Esophagus squamous epithelium (tissue), 5 donors: ENCODE measurements around the gene HOXA4. TPM values are rescaled to one million over a fixed set of nuclear protein-coding genes. Genes with fewer than 3 reads are reported as not detected.
A peak's percentile ranks its signal among the peaks of the same experiment; 100 is the strongest.

ENCODE experiments used
- DNase-seq: peaks from one replicate; lab custom pipeline; 2025; lab: John Stamatoyannopoulos, UW
- H3K27ac ChIP-seq, 4 donors: fragments of 200-600 bp; sonication (generic); one replicate each; pipeline ENCODE4 v1.5.1; 2016 to 2019; ENCODE audit warnings: mild to moderate bottlenecking in 1 of 4
- H3K27me3 ChIP-seq, 4 donors: fragments of 200-600 bp; sonication (generic); 1 replicate in 3 of 4; 2 replicates in 1 of 4; pipeline versions ENCODE4 v1.5.1 to v1.6.0; 2017 to 2021; ENCODE audit warnings: antibody characterized with exemption in 1 of 4
- H3K36me3 ChIP-seq, 3 donors: fragments of 200-600 bp; sonication (generic); one replicate each; pipeline ENCODE4 v1.5.1; 2016 to 2019
- H3K4me1 ChIP-seq, 3 donors: fragments of 200-600 bp; sonication (generic); one replicate each; pipeline ENCODE4 v1.5.1; 2017 to 2019
- H3K4me3 ChIP-seq, 4 donors: fragments of 200-600 bp; sonication (generic); 1 replicate in 3 of 4; 2 replicates in 1 of 4; pipeline ENCODE4 v1.5.1; 2016 to 2019; ENCODE audit warnings: mild to moderate bottlenecking in 2 of 4, moderate library complexity in 1 of 4
- H3K9me3 ChIP-seq, 3 donors: fragments of 200-600 bp; sonication (generic); one replicate each; pipeline ENCODE4 v1.5.1; 2016 to 2019
- CTCF ChIP-seq, 6 experiments: fragments of 450-650 bp in 4 of 6; fragments of 200-600 bp in 2 of 6; sonication (generic) in 2 of 6; IDR thresholded peaks; one replicate each; pipeline ENCODE4 v1.5.1; 2016 to 2019; ENCODE audit warnings: antibody characterized with exemption in 6 of 6, mild to moderate bottlenecking in 4 of 6, moderate library complexity in 4 of 6
- POLR2A ChIP-seq, 4 donors: fragments of 450-650 bp; IDR thresholded peaks; one replicate each; pipeline ENCODE4 v1.6.1; 2017; ENCODE audit warnings: antibody characterized with exemption in 4 of 4, mild to moderate bottlenecking in 4 of 4, moderate library complexity in 3 of 4
- WGBS, 2 donors: methylation state at CpG; one replicate each; pipeline ENCODE4 v1.1.5; 2018; 5-methylcytosine and 5-hydroxymethylcytosine counted together
- intact Hi-C: fragments of 100-400 bp; cut with DNase I; formaldehyde crosslinking; loops from one replicate; pipeline ENCODE4 v1.15.0; 2022
- total RNA-seq, 4 donors: library from RNA; depleted of rRNA; stranded (reverse); fragments of >200 nt; gene quantifications; one replicate each; pipeline ENCODE4 v1.1.0, GENCODE V29; 2016
- donor health status: DM: yes; HTN: yes; CAD: no.

Gene HOXA4
- total RNA-seq, 4 donors from 2014 or later = 2.9 to 6.7 (median 4.1) TPM

DNA sequence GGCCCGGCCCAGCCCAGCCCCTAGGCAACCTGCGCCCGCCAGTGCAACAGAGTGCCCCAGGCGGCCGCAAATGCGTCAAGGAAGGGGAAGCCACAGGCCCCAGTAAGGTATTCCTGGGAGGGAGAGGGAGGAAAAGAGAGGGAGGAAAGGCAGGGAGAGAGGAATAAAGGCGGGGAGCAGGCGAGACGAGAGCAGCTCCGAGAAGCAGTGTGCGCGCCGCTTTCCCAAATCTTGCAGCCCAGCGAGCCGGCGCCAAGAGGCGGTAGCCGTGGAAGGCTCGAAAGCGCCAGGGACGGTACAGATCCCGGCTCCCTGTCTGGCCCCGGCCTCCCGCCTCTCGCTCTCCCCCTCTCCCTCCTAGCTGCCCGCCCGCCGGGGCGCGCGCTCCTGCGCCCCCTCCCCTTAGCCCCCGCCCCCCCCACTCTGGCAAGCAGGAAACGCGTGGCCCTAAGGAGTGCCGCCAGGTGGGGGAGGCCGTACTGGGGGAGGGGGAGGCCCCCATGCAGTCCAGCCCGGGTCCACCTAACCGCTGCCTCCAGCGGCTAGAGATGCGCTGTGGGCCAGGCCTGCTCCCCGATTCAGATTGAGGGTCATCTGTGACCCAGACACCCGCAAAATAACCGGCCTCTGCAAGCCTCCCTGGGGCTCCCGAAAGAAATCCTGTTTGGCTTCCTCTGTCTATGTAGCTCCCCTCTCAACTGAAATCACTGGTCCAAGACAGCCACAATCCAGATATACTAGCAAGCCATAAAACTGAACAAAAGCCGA, 39.3 kb upstream of the HOXA4 start:
- Histone ChIP-seq H3K4me1 (peaks cover 30 to 81% (median 50%) of the 10 kb centered on the region in 3 donors), H3K27ac (no peak overlapping the region), H3K36me3 (no peaks in the 10 kb centered on the region), H3K9me3 (no peaks in the 10 kb centered on the region), H3K27me3 (peaks cover 68 to 100% (median 85%) of the 10 kb centered on the region in 4 donors), H3K4me3 (peak overlapping the region in 3 of 4 donors; percentile 5 to 49 (median 23))
- TF ChIP-seq CTCF (IDR thresholded peaks at IDR 0.05) (no peak), POLR2A (IDR thresholded peaks at IDR 0.05) (no peak)
- 5 to 6% methylated on average over 27 to 28 of the region's 46 CpGs for WGBS, 2 donors
- intact Hi-C loops = loop anchor here (5.0 to 10.0 kb wide), 2 partner anchors 793 to 1315 kb away; no protein-coding TSS in a partner anchor
- DNase-seq = no peak

GRCh38 chr7:27168265-27168947, 37.8 kb upstream of the HOXA4 start:
- Histone ChIP-seq H3K4me3 (no peak overlapping the region), H3K36me3 (no peaks in the 10 kb centered on the region), H3K4me1 (peaks cover 28 to 77% (median 42%) of the 10 kb centered on the region in 3 donors), H3K9me3 (no peaks in the 10 kb centered on the region), H3K27me3 (peaks cover 64 to 100% (median 85%) of the 10 kb centered on the region in 4 donors), H3K27ac (no peak overlapping the region)
- intact Hi-C loops = loop anchor here (5.0 to 10.0 kb wide), 2 partner anchors 791 to 1314 kb away; no protein-coding TSS in a partner anchor
- DNase-seq = no peak
- TF ChIP-seq CTCF (IDR thresholded peaks at IDR 0.05) (no peak), POLR2A (IDR thresholded peaks at IDR 0.05) (no peak)
- WGBS, 2 donors = 37 to 52% methylated on average over 15 to 17 of the region's 25 CpGs

GRCh38 chr7:27167916-27168264, 37.3 kb upstream of the HOXA4 start:
- no peak for DNase-seq
- Histone ChIP-seq H3K4me1 (peaks cover 25 to 72% (median 37%) of the 10 kb centered on the region in 3 donors), H3K36me3 (no peaks in the 10 kb centered on the region), H3K9me3 (no peaks in the 10 kb centered on the region), H3K4me3 (no peak overlapping the region), H3K27me3 (peaks cover 59 to 100% (median 84%) of the 10 kb centered on the region in 4 donors), H3K27ac (no peak overlapping the region)
- intact Hi-C loops = loop anchor here (5.0 to 10.0 kb wide), 2 partner anchors 791 to 1313 kb away; no protein-coding TSS in a partner anchor
- TF ChIP-seq POLR2A (IDR thresholded peaks at IDR 0.05) (no peak), CTCF (IDR thresholded peaks at IDR 0.05) (no peak)
- WGBS, 2 donors = 40 to 47% methylated on average over 4 of the region's 4 CpGs

GRCh38 chr7:27166531-27167505, 36.3 kb upstream of the HOXA4 start:
- Histone ChIP-seq H3K4me3 (peak overlapping the region in 2 of 4 donors; percentile 41 to 51), H3K27ac (no peak overlapping the region), H3K36me3 (no peaks in the 10 kb centered on the region), H3K4me1 (peaks cover 21 to 65% (median 32%) of the 10 kb centered on the region in 3 donors), H3K27me3 (peaks cover 49 to 100% (median 77%) of the 10 kb centered on the region in 4 donors), H3K9me3 (no peaks in the 10 kb centered on the region)
- TF ChIP-seq CTCF (IDR thresholded peaks at IDR 0.05) (no peak), POLR2A (IDR thresholded peaks at IDR 0.05) (no peak)
- DNase-seq = no peak
- WGBS, 2 donors = 22 to 38% methylated on average over 29 to 38 of the region's 50 CpGs
- intact Hi-C loops = loop anchor here (5.0 to 10.0 kb wide), 2 partner anchors 790 to 1312 kb away; no protein-coding TSS in a partner anchor
